GM21723 (cell line): ENCODE results near the gene ABTB2.

Source experiments
- ATAC-seq: cut with Tn5 transposase; IDR thresholded peaks from one replicate; pipeline ENCODE4 v1.9.1; 2021; ENCODE audit warnings: mild to moderate bottlenecking, moderate library complexity; ENCODE audit not compliant: unreplicated experiment

Gene ABTB2

DNA sequence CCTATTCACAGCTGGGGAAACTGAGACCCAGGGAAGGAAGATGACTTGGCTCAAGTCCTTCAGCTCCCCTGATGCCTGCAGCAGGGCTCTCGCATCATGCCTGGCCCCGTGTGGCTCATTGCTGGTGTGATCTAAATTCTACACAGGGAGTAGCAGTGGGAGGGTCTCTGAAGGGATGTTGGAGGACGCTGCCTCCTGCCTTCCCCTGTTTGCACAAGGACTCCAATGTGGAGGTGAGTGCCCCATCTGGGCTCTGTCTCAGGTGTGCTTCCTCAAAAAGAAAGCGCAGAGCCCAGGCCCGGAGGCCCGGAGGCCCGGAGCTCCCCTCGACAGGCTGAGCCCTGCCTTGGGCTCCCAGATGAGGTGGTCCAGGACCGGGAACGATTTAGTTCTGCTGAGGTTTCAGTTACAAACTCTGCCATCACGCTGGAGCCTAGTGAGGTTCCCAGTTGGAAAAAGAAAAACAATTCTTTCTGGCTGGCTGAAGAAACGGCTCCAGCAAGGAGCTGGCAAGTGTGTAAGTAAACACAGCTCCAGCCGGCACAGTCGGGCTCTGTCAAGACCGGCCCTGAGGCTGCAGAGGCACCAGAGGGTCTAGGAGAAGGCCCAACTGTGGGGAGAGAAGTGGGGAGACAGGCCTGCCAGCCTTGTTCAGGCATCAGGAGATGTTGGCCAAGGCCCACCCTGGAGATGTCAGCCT is 202.6 kb downstream of the ABTB2 start:
- ATAC-seq: no peak

DNA sequence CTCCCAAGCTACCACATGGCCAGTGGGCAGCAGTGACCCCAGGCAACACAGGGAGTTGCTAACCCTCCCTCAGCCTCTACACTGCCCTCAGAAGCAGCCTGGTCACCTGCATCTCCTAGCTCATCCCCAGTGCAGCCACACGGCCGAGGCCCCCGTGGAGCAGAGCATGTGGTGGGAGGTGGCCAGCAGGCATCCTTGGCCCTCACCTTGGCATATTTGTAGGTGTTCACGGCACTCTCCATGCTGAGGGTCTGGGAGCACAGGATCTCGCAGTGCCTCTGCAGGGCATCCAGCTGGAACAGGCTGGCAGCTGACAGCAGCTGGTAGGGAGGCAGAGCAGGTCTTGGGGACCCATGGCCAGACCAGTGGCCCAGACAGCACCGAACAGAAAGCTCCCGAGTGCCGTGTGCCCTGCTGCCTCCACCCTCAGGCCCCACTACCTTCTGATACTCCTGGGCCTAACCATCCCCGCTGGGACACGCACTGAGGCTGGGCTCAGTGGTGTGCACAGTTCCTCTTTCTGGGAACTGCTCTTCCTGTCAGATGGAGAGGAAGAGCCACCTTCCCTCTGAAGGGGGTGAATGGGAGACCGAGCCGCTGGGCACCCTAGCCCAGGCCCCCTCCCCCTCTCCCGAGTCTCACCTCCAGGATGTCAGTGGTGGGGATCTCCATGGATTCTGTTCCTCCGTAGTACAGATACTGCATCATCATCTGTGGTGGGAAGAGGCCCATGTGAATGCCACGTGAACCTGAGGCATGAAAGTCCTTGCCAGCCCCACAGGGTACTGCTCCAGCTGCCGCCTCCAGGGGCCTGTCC is 203.5 kb downstream of the ABTB2 start:
- ATAC-seq: peak; percentile 75

DNA sequence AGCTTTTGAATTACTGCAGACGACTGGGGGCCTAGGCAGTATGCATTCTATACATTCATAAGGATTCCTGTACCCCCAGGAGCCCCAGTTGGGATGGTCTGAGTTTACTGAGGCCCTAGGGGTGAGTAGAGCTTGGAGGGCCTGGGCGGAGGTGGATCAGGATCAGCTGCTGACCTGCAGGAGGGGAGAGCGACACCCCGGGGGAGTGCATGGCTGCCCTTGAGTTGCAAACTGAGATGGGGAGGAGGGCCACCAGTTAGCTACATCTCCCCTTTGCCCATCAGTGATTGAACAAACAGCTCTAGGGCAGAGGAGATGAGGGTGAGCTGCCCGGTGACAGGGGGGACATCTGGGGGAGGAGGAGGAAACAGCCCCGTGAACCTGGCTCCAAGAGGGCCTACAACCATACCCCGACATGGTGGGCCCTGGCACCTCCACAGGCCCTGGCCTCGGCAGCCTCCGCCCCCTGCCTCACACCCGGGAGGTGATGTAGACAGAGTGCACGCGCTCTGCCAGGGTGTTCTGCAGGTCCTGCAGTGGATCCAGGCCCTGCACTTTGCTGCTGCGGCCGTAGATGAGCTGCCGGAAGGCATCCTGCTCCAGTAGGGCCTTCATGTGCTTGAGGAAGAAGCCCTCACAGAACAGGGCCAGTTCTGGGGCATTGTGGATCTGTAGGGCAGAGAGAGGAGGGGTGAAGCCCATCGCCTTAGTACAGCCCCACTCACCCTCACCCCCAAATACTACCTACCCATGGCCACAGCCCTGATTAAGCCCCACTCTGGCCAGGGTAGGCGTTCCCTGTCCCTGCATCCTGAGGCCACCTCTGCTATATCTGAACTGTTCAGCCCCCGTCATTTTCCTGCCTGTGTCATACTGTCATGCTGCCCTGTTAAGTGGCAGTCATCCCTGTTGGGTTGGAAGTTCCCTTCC is 205.6 kb downstream of the ABTB2 start:
- ATAC-seq: no peak

DNA sequence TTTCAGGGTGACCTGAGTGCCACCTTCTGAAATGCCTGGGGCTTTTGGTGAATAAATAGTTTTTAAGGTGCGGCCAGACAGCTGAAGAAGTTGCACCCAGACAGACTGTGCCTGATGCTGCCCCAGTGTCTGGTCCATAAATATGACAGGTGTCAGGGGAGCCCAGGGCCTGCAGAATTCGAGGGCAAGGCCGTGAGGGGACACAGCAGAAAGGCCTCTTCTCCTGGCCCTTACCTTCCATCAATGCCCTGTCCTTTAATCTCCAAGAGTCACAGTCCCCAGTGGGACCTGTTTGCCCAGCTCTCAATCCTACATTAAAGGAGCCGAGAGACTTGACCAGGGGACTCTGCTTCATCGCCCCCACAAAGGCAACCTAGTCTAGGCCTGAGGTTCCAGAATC is 206.6 kb downstream of the ABTB2 start:
- ATAC-seq: no peak

DNA sequence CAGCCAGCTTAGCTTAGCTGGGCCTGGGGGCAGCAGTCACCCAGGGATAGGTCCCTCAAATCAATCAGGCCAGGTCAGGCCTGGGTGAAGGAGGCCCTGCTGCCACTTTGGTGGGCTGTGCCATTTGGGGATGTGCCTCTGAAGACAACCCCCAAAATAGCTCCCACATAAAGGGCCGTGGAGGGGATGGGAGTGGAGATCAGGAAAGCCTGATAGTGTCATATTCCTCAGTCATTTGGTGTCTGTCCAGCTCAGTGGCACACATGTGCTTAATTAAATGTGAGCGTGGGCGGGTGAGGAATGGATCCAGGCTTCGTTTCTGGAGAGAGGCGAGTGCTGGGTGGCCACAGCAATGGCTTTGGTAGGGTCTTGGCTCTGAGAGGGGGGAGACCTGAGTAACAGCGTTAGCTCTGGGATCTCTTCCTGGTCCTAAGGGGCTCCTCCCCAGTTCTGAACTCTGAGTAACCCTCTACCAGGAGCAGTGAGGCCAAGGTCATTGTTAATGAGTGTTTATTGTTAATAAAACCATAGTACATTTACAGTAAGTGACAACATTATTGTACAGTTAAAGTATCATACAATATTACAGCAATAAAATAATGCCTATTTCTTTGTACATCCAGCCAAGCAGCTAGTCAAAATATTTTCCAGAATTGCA is 207.2 kb downstream of the ABTB2 start:
- ATAC-seq: no peak

DNA sequence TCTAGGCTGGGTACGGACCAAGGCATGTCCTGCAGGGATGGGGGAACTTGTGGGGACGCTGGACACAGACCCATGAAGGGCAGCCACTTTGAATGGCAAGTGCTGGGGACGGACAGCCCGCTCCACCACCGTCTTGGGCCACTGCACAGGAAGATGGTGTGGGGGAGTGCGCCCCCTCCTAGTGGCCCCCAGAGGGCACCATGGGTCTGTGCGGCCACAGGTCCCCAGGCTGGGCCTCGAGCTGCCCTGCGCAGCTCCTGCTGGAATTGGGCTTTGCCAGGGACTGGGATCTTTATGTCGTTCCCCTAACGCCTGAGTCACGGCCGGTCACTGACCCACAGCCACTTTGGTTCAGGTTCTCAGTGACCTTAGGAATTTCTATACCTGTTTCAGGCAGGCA is 208.0 kb downstream of the ABTB2 start:
- ATAC-seq: no peak

DNA sequence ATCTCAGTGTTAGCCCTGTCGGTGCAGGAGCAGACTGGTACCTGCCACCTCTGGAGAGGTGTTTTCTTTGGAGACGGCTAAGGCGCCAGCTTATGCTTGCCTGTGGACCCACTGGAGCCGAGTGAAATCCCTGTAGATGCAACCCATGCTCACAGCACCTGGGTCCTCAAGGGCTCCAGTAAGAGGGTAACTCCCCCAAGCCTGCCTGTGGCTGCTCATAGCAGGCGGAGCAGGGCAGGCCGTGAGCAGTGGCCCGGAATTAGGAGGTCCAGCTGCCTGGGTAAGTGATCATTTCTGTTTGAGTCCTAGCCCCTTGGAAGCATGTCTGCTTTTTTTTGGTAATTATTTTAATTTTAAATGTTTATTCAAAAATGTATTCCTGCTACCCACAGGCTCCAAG is 208.5 kb downstream of the ABTB2 start:
- no peak for ATAC-seq

DNA sequence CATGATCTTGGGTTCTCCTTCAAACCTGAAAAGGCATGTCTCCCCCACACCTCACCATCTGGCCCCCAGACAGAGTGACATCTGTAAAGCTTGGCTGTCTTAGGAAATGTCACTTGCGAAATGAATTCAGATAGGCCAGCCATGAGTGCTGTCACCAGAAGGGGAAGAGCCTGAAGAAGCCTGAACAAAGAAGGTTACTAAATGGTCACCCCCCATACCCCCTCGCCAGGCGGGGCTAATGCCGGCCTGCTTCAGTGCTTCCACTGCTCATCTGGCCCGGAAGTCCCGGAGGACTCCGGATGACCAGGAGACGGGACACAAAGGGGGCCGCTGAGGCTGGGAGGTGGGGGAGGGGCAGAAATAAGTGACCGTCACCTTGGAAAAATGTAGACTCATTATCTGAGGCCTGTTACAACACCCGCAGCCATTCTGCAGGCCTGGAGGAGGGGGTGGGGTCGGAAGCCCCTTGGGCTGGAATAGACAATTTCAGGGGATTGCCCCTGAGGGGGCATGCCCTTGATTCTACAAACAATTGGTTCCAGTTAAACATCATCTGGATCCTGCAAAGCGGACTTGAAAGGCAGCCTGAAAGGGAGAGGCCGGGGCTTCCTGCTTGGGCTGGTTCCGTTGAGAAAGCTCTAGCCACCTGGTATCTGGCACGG is 209.2 kb downstream of the ABTB2 start:
- no peak for ATAC-seq

DNA sequence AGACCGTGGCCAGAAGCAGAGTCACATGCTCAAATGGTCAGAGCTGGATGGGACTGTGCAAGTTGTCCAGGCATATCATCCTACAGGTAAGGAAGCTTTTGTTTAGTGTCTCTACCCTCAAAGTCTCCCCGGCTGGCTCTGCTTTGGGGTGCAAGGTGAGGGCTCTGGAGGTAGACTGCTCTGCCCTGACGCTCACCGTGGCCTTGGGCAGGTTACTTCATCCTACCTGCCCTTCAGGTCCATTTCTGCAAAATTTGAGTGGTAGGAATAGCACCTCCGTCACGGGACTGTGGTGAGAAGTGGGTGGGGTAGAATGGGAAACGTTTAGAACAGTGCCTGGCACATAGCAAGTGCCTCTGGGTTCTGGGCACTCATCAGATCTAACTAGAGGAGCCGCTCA is 210.2 kb downstream of the ABTB2 start:
- no peak for ATAC-seq

DNA sequence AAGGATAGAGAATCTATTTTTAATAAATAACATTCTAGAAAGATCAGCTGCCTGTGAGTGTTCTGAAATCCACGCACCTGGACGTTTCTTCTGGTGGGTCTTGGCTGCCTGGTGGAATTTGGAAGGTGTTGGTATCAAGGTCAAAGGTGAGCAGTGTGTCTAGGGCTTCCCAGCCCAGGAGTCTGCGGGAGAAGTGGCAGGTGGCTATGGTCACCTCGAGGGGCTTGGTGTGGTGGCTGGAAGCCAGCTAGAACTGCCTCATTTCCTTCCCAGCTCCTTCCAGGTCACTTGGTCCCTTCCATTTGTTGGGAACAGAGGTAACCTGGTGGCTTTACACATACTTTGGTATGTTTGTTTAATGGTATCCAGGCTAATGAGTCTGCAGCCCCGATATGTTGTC is 210.9 kb downstream of the ABTB2 start:
- no peak for ATAC-seq

DNA sequence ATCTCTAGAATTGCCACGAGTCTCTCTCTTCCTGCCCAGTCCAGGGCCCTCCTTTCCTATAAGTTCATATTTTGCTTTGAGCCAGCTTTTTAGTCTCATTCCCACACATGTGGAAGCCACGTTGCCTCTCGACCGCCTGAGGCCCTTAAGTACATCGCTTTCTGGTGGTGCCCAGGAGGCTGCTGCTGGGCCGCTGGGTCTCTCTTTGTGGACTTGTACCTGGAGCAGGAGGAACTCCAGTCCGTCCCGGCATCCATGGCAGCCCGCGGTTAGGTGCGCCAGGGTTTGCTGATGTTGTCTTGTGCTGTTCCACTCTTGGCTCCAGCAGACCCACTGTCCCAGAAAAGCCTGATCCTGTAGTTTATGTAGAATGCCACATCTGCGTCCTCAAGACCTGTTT is 211.4 kb downstream of the ABTB2 start:
- no peak for ATAC-seq

DNA sequence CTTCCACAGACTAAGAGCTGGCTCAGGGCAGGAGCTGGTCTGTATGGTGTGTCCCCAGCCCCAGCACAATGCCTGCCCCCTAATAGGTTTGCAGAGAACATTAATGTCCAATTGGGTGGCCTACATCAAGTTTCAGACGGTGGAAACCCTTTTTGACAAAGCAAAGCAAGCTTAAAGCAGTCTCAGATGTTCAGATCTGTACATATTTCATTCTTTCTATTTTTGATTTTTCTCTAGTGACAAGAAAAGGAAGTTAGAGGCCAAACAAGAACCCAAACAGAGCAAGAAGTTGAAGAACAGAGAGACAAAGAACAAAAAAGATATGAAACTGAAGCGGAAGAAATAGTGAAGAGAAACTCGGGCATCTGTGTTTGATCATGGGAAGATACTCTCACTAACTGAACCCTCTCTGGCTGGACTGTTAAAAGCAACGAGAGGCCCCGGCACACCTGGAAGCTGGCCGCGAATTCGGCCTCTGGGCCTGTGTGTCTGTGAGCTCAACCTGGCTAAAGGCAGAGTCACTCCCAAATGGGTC is 211.9 kb downstream of the ABTB2 start:
- ATAC-seq: peak; percentile 64

DNA sequence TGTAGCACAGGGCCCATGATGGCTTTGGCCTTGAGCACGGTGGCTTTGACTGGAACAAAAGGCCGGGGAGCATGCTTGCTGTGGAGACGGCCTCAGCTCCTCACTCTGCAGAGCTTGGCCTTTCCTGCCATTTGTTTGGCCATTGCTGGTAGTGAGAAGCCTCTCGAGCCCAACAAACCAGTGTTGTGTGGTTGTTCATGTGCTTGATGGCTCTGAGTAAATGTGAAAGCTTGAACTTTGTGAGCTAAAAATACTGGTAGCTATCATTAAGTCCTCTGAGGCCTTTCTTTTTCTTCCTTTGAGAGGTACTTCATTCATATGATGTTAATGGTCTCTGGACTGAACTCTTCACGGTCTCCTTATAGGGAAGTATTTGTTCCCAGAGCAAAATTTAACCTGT is 212.7 kb downstream of the ABTB2 start:
- peak; percentile 72 for ATAC-seq

DNA sequence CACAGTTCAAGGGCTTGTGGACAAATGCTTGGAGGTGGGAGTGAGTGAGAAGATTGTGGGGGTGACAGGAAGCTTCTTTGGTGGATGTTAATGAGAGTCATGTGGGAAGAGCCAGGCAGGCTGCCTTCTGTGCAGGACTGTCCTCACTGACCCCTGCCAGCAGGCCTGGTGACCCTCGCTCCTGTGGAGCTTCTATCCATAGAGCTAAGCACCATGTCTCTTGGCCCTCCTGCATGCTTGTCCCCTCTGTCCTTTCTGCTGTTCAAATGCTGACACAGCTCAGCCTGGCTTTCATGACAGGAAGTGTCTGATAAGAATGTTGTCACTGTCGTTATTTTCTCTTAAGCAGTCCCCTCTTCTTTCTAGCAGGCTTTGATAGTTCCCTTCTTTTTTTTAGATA is 214.8 kb downstream of the ABTB2 start:
- no peak for ATAC-seq

DNA sequence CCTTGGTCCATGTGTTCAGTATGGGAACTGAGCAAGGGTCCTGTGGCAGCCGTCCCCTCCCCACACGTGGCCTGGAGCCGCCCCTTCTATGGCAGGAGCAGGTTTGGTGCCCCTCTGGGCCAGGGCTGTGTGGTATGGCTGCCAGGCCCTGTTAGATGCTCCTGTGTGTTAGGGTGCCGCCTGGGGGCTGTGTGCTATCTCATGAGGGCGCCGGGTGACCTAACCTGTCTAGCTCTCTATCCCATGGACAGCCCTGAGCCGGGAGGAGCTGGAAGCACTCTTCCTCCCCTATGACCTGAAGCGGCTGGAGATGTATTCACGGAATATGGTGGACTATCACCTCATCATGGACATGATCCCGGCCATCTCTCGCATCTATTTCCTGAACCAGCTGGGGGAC is 217.7 kb downstream of the ABTB2 start:
- ATAC-seq: no peak

DNA sequence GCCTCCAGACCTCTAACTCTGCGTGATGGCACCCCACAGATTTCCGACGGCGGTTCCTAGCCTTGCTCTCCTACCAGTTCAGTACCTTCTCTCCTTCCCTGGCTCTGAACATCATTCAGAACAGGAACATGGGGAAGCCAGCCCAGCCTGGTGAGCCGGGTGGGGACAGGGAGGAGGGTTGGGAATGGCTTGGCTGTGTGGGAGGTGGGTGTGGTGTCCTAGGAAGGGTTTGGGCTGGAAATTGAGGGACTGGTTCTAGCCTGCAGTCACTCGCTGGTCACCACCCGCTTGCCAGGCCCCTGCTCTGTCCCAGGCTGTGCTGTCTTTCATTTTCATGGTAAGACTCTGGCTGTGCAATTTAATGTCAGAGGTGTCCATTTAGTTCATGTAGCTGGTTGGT is 218.5 kb downstream of the ABTB2 start:
- ATAC-seq: no peak

DNA sequence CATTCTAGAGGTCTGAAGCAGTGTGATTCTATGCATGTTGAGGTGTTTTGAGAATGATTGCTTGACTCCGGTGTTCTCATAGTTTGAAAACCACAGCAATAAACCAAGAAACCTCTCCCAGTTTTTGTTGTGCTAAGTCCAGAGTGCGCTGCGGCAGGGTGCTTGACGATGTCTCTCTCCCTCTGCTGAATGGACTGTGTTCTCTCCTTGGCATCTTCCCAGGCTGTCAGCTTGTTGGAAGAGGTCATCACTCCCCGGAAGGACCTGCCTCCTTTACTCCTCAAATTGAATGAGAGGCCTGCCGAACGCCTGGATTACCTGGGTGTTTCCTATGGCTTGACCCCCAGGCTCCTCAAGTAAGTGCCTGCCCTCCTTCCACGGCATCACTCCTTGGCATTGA is 221.4 kb downstream of the ABTB2 start:
- ATAC-seq: no peak

DNA sequence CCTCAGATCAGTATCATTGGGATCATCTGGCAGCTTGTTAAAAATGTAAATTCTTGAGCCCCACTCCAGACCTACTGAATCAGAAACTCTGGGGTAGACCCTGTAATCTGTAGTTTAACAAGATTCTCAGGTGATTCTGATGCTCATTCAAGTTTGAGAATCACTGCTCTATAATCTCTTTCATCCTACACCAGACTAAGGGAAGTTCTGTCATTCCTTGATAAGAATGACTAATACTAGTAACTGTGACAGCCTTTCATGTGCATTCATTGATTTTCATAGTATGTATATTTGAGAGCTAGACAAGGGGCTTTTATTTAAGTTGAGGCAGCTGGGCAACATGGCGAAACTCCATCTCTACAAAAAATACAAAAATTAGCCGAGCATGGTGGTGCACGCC is 222.4 kb downstream of the ABTB2 start:
- no peak for ATAC-seq

DNA sequence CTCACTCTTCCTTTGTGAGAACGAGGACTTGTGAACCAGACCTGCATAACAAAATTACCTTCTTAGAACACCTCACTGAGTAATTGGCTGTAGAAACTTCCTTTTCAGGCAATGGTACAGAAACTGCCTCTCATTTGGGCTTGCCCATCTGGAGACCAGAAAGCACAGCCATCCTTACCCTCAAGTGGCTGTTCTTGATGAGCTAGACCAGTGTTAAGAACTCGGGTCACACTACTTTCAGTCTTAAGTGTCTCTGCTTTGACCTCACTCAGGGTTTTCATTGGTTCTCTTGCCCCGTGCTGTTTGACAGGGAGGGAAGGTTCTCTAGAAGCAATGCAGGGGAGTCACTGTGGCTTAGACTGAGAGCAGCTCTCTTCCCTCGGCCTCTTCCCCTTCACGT is 223.0 kb downstream of the ABTB2 start:
- ATAC-seq: no peak

DNA sequence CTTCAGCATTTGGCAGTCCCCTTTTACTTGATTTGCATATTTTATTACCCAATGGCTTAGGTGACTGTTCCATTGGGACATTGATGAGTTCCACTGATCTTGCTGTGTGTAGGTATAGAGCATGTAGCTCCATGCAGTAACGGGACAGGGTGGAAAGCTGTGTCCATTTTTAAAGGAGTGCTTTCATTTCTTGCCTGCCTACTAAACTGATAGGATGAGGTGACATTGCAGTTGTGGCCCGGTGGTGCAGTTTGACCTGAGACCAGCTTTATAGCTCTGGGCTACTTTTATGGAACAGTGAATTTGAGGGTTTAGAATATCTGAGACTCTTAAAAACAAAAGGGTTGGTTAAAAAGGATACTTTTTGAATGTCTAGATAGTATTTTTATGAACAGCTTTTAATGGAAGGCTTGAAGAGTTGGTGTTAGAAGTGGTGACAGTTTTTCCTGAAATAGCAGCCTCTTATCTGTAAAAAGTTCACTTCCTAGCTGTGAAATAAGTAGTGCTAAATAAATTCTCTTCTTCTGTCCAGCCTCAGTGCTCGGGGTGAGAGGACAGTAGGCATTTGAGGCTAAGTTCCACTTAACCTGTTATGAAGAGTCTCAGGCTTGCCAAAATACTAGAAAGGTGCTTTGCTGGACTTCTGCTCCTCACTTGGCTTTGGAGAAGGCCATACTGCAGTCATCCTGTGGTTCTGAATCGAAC is 225.4 kb downstream of the ABTB2 start:
- ATAC-seq: no peak
